Activated B cell treated with CpG ODN at 0.5 μM for 24 hours (primary cell): ENCODE data around the gene TBC1D1. TPM values are rescaled to one million over a fixed set of nuclear protein-coding genes. Genes with fewer than 3 reads are reported as not detected.

ENCODE experiments used
- ATAC-seq: fragments of 200-7000 bp; cut with Tn5 transposase; one replicate; pipeline ENCODE4 v1.10.0; 2021; ENCODE audit warnings: low read depth, mild to moderate bottlenecking, moderate library complexity
- CTCF ChIA-PET: fragments of 350-600 bp; sonication (Branson Sonifier 250); formaldehyde crosslinking; loops from one replicate; lab custom pipeline; 2021; ENCODE audit warnings: antibody characterized with exemption; lab: Charles Lee
- POLR2A ChIA-PET: fragments of 350-600 bp; sonication (Branson Sonifier 250); formaldehyde crosslinking; loops from one replicate; lab custom pipeline; 2021; ENCODE audit warnings: antibody characterized with exemption; lab: Charles Lee
- DNase-seq: peaks from one replicate; pipeline ENCODE4 v3.0.0; 2022
- H3K27ac Mint-ChIP-seq: one replicate; pipeline ENCODE4 v1.8.0; 2020; ENCODE audit warnings: mixed read lengths
- H3K27me3 Mint-ChIP-seq: one replicate; pipeline ENCODE4 v1.8.0; 2021; ENCODE audit warnings: mixed read lengths
- H3K36me3 Mint-ChIP-seq: one replicate; pipeline ENCODE4 v1.8.0; 2021; ENCODE audit warnings: low read depth, mixed read lengths
- H3K4me1 Mint-ChIP-seq: one replicate; pipeline ENCODE4 v1.8.0; 2021; ENCODE audit warnings: mixed read lengths
- H3K4me3 Mint-ChIP-seq: one replicate; pipeline ENCODE4 v1.8.0; 2020; ENCODE audit warnings: mild to moderate bottlenecking, mixed read lengths
- H3K9me3 Mint-ChIP-seq: one replicate; pipeline ENCODE4 v1.8.0; 2020; ENCODE audit warnings: mixed read lengths
- CTCF ChIP-seq: fragments of 200-600 bp; IDR thresholded peaks from one replicate; pipeline ENCODE4 v1.8.0; 2022; ENCODE audit warnings: antibody characterized with exemption, mild to moderate bottlenecking
- intact Hi-C: fragments of 100-400 bp; cut with micrococcal nuclease; formaldehyde crosslinking; loops from one replicate; pipeline ENCODE4 v1.15.1; 2024
- total RNA-seq: library from RNA; stranded (reverse); gene quantifications from 2 replicates; pipeline ENCODE4 v1.2.3, GENCODE V29; 2022

TBC1D1 gene
- total RNA-seq, 1 donor from 2014 or later: 84.8 TPM

DNA sequence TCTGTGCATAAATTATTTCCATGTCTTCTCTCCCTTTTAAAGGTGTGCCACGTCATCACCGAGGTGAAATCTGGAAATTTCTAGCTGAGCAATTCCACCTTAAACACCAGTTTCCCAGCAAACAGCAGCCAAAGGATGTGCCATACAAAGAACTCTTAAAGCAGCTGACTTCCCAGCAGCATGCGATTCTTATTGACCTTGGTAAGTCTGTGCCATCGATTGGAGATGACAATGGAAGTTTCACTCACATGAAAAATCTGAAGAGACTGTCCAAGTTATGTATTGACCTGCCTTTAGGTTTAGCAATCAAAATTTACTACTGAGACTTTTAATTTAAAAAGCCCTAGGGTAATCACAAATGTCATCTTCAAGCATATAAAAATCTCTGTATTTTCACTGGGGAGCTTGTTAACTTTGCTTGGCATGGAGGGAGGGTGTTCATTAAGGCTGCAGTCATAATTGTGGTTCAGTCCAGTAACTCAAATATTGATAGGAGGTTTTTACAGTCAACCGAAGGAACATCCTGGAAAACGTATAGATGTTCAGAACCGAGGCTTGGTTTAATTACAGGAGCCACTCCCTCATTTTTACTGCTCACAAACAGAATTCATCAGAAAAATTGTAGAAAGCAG lies 212.2 kb downstream of the TBC1D1 start:
- ChIA-PET POLR2A (no interaction called here), CTCF (no interaction called here)
- intact Hi-C loops: no loop called here
- no peaks in the 10 kb centered on the region for H3K9me3 Mint-ChIP-seq
- no peak overlapping the region for H3K4me3 Mint-ChIP-seq
- ATAC-seq: no peak
- no peaks in the 10 kb centered on the region for H3K27me3 Mint-ChIP-seq
- no peak for TF ChIP-seq CTCF
- no peak overlapping the region for H3K27ac Mint-ChIP-seq
- H3K36me3 Mint-ChIP-seq: peaks cover 90% of the 10 kb centered on the region
- no peaks in the 10 kb centered on the region for H3K4me1 Mint-ChIP-seq
- no peak for DNase-seq

- no peaks in the 10 kb centered on the region for H3K9me3 Mint-ChIP-seq
- H3K36me3 Mint-ChIP-seq: peaks cover 92% of the 10 kb centered on the region
- ATAC-seq (no peak), DNase-seq (no peak)
- no peak for TF ChIP-seq CTCF
- POLR2A ChIA-PET: no interaction called here
- no peak overlapping the region for H3K4me3 Mint-ChIP-seq
- no peak overlapping the region for H3K27ac Mint-ChIP-seq
- no peaks in the 10 kb centered on the region for H3K27me3 Mint-ChIP-seq
- intact Hi-C loops: no loop called here
- CTCF ChIA-PET: no interaction called here
- H3K4me1 Mint-ChIP-seq: no peaks in the 10 kb centered on the region
Measured at GRCh38 chr4:38105475-38106220, 214.8 kb downstream of the TBC1D1 start.

GRCh38 chr4:38106311-38106710 lies 215.4 kb downstream of the TBC1D1 start:
- intact Hi-C loops: no loop called here
- Mint-ChIP-seq H3K9me3 (no peaks in the 10 kb centered on the region), H3K4me1 (no peaks in the 10 kb centered on the region), H3K27me3 (no peaks in the 10 kb centered on the region), H3K36me3 (peaks cover 90% of the 10 kb centered on the region), H3K27ac (no peak overlapping the region), H3K4me3 (no peak overlapping the region)
- TF ChIP-seq CTCF: no peak
- ATAC-seq: no peak
- ChIA-PET POLR2A (no interaction called here), CTCF (no interaction called here)
- DNase-seq: no peak

DNA sequence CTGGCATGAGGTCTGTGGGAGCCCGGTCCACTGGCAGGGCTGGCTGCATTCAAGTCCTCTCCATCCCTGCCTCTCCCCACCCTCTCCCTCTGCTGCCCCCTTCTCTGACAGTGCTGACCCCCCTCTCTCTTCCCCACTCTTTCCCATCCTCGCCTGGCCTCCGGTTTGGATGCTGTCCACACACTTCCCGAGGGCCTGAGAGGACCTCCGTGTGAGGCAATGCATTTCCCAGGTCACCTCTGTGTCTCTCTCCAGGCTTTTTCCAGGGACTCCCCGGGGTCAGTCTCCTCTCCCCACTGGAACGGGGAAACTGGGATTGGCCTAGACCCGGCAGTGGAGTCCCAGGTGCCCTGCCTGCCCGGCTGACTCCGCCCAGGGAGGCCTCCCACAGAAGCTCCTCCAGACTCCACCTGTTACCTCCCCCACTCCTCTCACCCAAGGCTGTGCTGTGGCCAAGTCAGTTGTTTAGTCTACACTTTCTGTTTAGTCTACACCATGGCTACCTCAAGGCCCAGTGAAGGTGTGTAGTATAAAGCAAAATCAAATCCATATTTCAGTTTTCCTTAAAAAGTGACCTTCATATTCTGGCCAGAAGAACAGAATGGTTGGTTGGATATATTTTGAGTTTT lies 216.1 kb downstream of the TBC1D1 start:
- CTCF ChIA-PET: no interaction called here
- H3K27me3 Mint-ChIP-seq: no peaks in the 10 kb centered on the region
- no peak overlapping the region for H3K4me3 Mint-ChIP-seq
- H3K27ac Mint-ChIP-seq: no peak overlapping the region
- H3K9me3 Mint-ChIP-seq: no peaks in the 10 kb centered on the region
- TF ChIP-seq CTCF: no peak
- H3K4me1 Mint-ChIP-seq: no peaks in the 10 kb centered on the region
- H3K36me3 Mint-ChIP-seq: peaks cover 88% of the 10 kb centered on the region
- ATAC-seq (no peak), DNase-seq (no peak)
- intact Hi-C loops: no loop called here
- POLR2A ChIA-PET: no interaction called here

GRCh38 chr4:38107818-38108217 lies 216.9 kb downstream of the TBC1D1 start:
- no peaks in the 10 kb centered on the region for H3K4me1 Mint-ChIP-seq
- no peak for DNase-seq
- ATAC-seq: no peak
- no peaks in the 10 kb centered on the region for H3K27me3 Mint-ChIP-seq
- H3K4me3 Mint-ChIP-seq: no peak overlapping the region
- H3K27ac Mint-ChIP-seq: no peak overlapping the region
- peaks cover 89% of the 10 kb centered on the region for H3K36me3 Mint-ChIP-seq
- intact Hi-C loops: no loop called here
- POLR2A ChIA-PET: no interaction called here
- H3K9me3 Mint-ChIP-seq: no peaks in the 10 kb centered on the region
- CTCF ChIA-PET: no interaction called here
- no peak for TF ChIP-seq CTCF
